GM12891 (cell line): ENCODE measurements around the gene NCOA6.

Experiments
- POLR2A ChIP-seq: IDR thresholded peaks from 2 replicates; pipeline ENCODE4 v1.6.1; 2011; ENCODE audit warnings: low read depth, low read length, control low read depth
- TAF1 ChIP-seq: IDR thresholded peaks from 2 replicates; pipeline ENCODE4 v1.6.1; 2011; ENCODE audit warnings: low read depth, low read length, control low read depth

GRCh38 chr20:34873583-34874093 is 48.2 kb upstream of the NCOA6 start:
- TF ChIP-seq POLR2A = no peak
- no peak for TF ChIP-seq TAF1
